Neutrophil (primary cell): Measurements from ENCODE around the gene KLHDC7B.

Source experiments
- H3K27ac ChIP-seq: fragments of 200-600 bp; sonication (generic); 2 replicates; pipeline ENCODE4 v1.5.1; 2016; ENCODE audit warnings: mild to moderate bottlenecking, moderate library complexity
- H3K27me3 ChIP-seq: fragments of 200-600 bp; sonication (generic); 2 replicates; pipeline ENCODE4 v1.6.0; 2016; ENCODE audit warnings: mild to moderate bottlenecking
- H3K36me3 ChIP-seq: fragments of 200-600 bp; sonication (generic); 2 replicates; pipeline ENCODE4 v1.5.1; 2017
- H3K4me1 ChIP-seq, 2 experiments: fragments of 200-600 bp in 1 of 2; sonication (generic) in 1 of 2; 1 replicate in 1 of 2; 2 replicates in 1 of 2; pipeline versions ENCODE4 v1.5.1 to v1.6.1; 2013 to 2016; ENCODE audit warnings: low read depth in 1 of 2, low read length in 1 of 2, mild to moderate bottlenecking in 1 of 2, moderate library complexity in 1 of 2; ENCODE audit not compliant: control insufficient read depth in 1 of 2, insufficient read depth in 1 of 2
- H3K4me3 ChIP-seq, 2 experiments: fragments of 200-600 bp in 1 of 2; sonication (generic) in 1 of 2; 1 replicate in 1 of 2; 2 replicates in 1 of 2; pipeline ENCODE4 v1.5.1; 2013 to 2016; ENCODE audit warnings: low read depth in 1 of 2, low read length in 1 of 2, mild to moderate bottlenecking in 1 of 2, moderate library complexity in 1 of 2
- H3K9me3 ChIP-seq: fragments of 200-600 bp; sonication (generic); 2 replicates; pipeline ENCODE4 v1.5.1; 2016
- TF ChIP-seq, protein P1 (sequence below): fragments of 200-600 bp; sonication (generic); IDR thresholded peaks from 2 replicates; pipeline ENCODE4 v1.5.1; 2016; ENCODE audit warnings: antibody characterized with exemption

KLHDC7B gene

DNA sequence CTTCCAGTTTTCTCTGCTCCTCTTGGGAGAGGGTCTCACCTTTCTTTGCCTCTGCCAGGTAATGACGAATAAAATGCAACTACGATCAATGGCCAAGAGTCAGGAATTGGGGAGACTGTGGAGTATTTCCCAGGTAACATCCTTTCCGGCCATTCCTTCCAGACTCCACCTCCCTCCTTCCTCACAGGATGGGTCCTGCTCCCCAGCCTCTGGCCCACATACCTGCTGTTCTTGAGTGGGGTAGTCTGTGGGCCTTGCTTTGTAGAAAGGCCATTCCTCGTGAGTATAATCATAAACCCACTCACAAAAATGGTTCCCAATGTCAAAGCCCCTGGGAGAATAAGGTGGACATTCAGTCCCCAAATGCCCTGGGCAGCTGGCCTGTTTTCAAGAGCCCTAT is 34.1 kb downstream of the KLHDC7B start:
- Histone ChIP-seq H3K27ac (no peak overlapping the region), H3K27me3 (peaks cover 18% of the 10 kb centered on the region), H3K4me1 (peaks cover 19% of the 10 kb centered on the region in 2 experiments), H3K36me3 (peaks cover 47% of the 10 kb centered on the region), H3K9me3 (no peaks in the 10 kb centered on the region), H3K4me3 (no peak overlapping the region)
- TF ChIP-seq, protein P1, sequence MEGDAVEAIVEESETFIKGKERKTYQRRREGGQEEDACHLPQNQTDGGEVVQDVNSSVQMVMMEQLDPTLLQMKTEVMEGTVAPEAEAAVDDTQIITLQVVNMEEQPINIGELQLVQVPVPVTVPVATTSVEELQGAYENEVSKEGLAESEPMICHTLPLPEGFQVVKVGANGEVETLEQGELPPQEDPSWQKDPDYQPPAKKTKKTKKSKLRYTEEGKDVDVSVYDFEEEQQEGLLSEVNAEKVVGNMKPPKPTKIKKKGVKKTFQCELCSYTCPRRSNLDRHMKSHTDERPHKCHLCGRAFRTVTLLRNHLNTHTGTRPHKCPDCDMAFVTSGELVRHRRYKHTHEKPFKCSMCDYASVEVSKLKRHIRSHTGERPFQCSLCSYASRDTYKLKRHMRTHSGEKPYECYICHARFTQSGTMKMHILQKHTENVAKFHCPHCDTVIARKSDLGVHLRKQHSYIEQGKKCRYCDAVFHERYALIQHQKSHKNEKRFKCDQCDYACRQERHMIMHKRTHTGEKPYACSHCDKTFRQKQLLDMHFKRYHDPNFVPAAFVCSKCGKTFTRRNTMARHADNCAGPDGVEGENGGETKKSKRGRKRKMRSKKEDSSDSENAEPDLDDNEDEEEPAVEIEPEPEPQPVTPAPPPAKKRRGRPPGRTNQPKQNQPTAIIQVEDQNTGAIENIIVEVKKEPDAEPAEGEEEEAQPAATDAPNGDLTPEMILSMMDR, result no peak

DNA sequence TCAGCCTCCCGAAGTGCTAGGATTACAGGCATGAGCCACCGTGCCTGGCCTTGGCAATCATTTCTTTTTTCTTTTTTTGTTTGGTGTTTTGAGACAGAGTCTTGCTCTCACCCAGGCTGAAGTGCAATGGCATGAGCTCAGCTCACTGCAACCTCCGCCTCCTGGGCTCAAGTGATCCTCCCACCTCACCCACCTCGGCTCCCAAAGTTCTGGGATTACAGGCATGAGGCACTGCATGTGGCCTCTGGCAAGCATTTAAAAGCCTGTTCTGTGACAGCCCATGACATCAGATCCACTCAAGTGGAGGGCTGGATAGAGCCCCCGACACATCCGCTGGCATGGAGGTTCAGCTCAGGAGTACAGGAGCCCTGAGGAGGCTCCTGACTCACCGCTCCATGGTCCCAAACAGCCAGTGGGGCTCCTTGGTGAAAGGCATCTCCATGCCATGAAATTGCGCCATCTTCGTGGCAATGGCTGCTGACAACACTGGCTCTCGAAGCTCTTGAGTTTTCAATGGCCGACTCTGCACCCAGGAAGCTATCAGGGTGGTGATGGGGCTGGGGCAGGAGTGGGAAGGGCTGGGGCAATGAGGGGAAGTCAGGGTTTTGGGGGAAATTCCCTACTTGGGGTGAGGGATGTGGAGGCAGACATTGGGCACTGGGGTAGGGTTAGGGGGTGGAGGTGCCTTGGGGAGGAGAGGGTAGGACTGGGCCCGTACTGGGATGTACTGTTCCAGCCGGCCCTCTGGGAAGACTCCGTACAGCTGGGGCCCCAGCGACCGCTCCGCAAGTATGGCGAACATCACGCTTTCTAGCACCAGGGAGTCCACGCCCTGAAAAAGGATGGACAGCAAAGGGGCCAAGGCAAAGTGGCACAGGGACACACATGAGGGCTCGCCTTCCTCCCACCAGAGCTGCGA is 35.6 kb downstream of the KLHDC7B start:
- H3K4me1 ChIP-seq, result peaks cover 19% of the 10 kb centered on the region in 2 experiments
- TF ChIP-seq, protein P1, result no peak
- H3K27ac ChIP-seq, result peak overlapping the region; percentile 98
- H3K4me3 ChIP-seq, result peak overlapping the region; percentile 94 to 99
- no peaks in the 10 kb centered on the region for H3K9me3 ChIP-seq
- peaks cover 18% of the 10 kb centered on the region for H3K27me3 ChIP-seq
- peaks cover 36% of the 10 kb centered on the region for H3K36me3 ChIP-seq

DNA sequence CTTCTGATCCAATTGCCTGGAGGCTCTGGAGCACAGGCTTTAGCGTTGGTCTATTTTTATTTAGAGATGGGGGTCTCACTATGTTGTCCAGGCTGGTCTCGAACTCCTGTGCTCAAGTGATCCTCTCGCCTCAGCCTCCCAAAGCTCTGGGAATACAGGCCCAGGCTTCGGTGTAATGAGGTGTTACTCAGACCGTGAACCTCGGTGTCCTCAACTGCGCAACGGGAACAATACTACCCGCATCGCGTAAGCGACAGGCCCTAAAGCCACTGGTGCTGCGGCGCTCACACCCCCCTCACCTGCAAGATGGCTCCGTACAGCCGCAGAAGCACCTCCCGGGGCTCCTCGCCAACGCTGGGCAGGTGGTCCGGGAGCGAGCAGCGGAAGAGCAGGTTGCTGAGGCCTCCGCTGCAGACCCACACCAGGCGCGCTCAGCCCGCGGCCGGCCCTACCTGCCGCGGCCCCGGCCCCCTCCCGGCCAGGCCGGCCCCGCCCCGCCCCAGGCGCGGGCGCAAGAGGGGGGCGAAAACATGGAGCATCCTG is 36.3 kb downstream of the KLHDC7B start:
- H3K27ac ChIP-seq, result peak overlapping the region; percentile 98
- peaks cover 19% of the 10 kb centered on the region in 2 experiments for H3K4me1 ChIP-seq
- peaks cover 18% of the 10 kb centered on the region for H3K27me3 ChIP-seq
- peak overlapping the region; percentile 94 to 99 for H3K4me3 ChIP-seq
- peaks cover 29% of the 10 kb centered on the region for H3K36me3 ChIP-seq
- H3K9me3 ChIP-seq, result no peaks in the 10 kb centered on the region
- TF ChIP-seq, protein P1, result no peak

DNA sequence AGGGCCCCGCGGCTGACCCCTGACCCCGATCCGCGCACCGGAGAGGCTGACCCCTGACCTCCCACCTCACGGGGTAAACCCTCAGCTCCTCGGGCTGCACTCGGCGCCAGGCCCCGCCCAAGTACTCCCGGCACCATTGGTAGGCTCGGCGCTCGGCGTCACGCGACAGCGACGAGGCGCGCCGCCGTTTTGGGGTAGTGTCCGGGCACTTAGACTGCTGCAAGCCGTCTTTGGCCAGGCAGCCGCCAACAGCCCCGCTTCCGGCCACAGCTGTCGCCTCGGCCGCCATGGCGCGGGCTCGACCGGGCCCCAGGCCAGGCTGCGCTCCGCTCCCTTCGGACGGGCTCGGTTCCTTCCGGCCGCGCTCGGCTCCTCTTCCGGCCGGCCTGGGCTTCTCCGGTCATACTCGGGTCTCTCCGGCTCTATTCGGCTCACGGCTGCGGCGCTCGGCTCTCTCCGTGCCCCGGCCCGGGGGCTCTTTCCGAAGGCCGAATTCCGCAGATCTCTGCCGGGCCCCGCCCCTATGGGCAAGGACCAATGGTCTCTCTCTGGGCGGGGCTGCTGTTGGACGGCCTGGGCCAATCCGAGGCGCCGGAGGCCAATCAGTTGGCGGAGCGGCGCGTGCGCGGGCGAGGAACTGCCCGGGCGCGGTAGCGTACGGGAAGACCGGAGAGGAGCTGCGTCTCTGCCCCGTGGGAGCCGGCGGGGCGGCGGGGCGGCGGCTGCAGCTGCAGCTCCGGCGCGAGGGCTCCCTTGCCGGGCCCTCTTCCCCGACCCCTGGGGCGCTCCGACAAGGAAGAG is 37.0 kb downstream of the KLHDC7B start, which contains the start of gene CHKB:
TSS of gene CHKB (minus strand) at position 357 of the 801 bp plus-strand sequence. CDS start at position 289, 68 bp downstream.
- Histone ChIP-seq H3K36me3 (peaks cover 29% of the 10 kb centered on the region), H3K4me1 (peaks cover 19% of the 10 kb centered on the region in 2 experiments), H3K9me3 (no peaks in the 10 kb centered on the region), H3K27me3 (peaks cover 11% of the 10 kb centered on the region), H3K27ac (peak within 1 kb of the TSS; percentile 98), H3K4me3 (peak within 1 kb of the TSS; percentile 94 to 99)
- TF ChIP-seq, protein P1, result peak; percentile 40

DNA sequence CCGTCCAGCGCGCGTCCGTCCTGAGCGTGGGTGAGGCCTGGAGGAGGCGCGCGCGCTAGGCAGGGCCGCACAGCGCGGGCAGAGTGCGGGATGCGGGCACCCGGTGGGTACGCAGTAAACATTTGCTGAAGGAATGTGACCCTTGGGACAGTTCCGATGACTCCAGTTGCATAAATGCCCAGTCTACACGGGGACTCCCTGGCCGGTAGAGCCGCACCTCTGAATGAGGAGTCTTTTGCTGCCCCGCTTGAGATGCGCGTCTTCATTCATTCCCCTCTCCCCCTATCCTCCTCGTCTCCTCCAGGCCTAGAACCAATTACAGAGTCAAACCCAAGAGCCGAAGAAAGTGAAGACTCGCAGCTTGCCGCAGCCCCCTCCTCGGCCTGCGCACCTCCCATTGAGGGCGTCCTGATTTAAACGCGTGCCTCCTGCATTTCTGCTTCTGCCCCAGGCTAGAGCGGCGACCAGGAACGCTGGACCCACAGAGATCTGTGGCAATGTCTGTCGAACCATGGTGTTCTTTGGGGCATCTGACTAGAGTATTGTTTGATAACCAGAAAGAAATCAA is 37.7 kb downstream of the KLHDC7B start:
- TF ChIP-seq, protein P1, result no peak
- Histone ChIP-seq H3K36me3 (peaks cover 28% of the 10 kb centered on the region), H3K4me1 (peaks cover 19% of the 10 kb centered on the region in 2 experiments), H3K27me3 (peaks cover 4% of the 10 kb centered on the region), H3K27ac (peak overlapping the region; percentile 98), H3K4me3 (peak overlapping the region; percentile 94 to 99), H3K9me3 (no peaks in the 10 kb centered on the region)
